Measurements from ENCODE around the gene TMEM106A. TPM values are rescaled to one million over a fixed set of nuclear protein-coding genes. Genes with fewer than 3 reads are reported as not detected.
A peak's percentile ranks its signal among the peaks of the same experiment; 100 is the strongest.
"Not testable (repeated sequence)": the region's sequence is repeated elsewhere in the genome, so short reads cannot be mapped to it uniquely, and the experiment has no call there.

Gene TMEM106A
- total RNA-seq, 6 experiments from 2014 or later = 3.1 to 8.4 (median 4.5) TPM

- peaks cover 20 to 100% (median 62%) of the 10 kb centered on the region in 4 donors for H3K36me3 ChIP-seq
- no peak overlapping the region for H3K4me3 ChIP-seq
- H3K4me1 ChIP-seq = no peaks in the 10 kb centered on the region
- no peaks in the 10 kb centered on the region for H3K27me3 ChIP-seq
- no peaks in the 10 kb centered on the region for H3K9me3 ChIP-seq
- ATAC-seq (no peak), DNase-seq (no peak)
- TF ChIP-seq CTCF (IDR thresholded peaks at IDR 0.05) (no peak), POLR2A (IDR thresholded peaks at IDR 0.05) (no peak)
- WGBS (ENCODE audit: insufficient coverage, low coverage, low lambda C conversion rate, missing lambda C conversion rate) = 79% methylated on average over 2 of the region's 4 CpGs
- intact Hi-C loops (cut with DNase I) = no loop called here
- no peak overlapping the region for H3K27ac ChIP-seq
Observed at GRCh38 chr17:43200127-43200526, 11.5 kb upstream of the TMEM106A start.

- intact Hi-C loops (cut with DNase I); H3K9me3 ChIP-seq; H3K4me1 ChIP-seq; H3K27ac ChIP-seq; DNase-seq; H3K4me3 ChIP-seq; H3K27me3 ChIP-seq: not testable (repeated sequence)
- peak in 1 of 4 donors; percentile 67 for ATAC-seq
- peaks cover 0 to 88% (median 40%) of the 10 kb centered on the region in 4 donors for H3K36me3 ChIP-seq
- 96% methylated on average over 3 of the region's 3 CpGs for WGBS (ENCODE audit: insufficient coverage, low coverage, low lambda C conversion rate, missing lambda C conversion rate)
Observed at GRCh38 chr17:43203013-43203412, 8.7 kb upstream of the TMEM106A start.

GRCh38 chr17:43210576-43210975 lies 1.1 kb upstream of the TMEM106A start:
- intact Hi-C loops (cut with DNase I) = no loop called here
- DNase-seq (no peak), ATAC-seq (no peak)
- Histone ChIP-seq H3K27ac (peak overlapping the region in 1 of 3 donors; percentile 78), H3K4me3 (no peak overlapping the region), H3K9me3 (no peaks in the 10 kb centered on the region), H3K27me3 (no peaks in the 10 kb centered on the region), H3K4me1 (peaks cover 0 to 39% (median 15%) of the 10 kb centered on the region in 4 donors), H3K36me3 (peaks cover 0 to 40% (median 9%) of the 10 kb centered on the region in 4 donors)
- TF ChIP-seq POLR2A (IDR thresholded peaks at IDR 0.05) (no peak), CTCF (IDR thresholded peaks at IDR 0.05) (no peak)
- 69% methylated on average over 3 of the region's 3 CpGs for WGBS (ENCODE audit: insufficient coverage, low coverage, low lambda C conversion rate, missing lambda C conversion rate)

GRCh38 chr17:43211123-43211479 lies 574 bp upstream of the TMEM106A start:
- H3K9me3 ChIP-seq = no peaks in the 10 kb centered on the region
- H3K4me3 ChIP-seq = peak overlapping the region; percentile 46 to 60 (median 57)
- TF ChIP-seq POLR2A (IDR thresholded peaks at IDR 0.05) (no peak), CTCF (IDR thresholded peaks at IDR 0.05) (no peak)
- ATAC-seq (no peak), DNase-seq (no peak)
- peaks cover 0 to 44% (median 17%) of the 10 kb centered on the region in 4 donors for H3K4me1 ChIP-seq
- peak overlapping the region; percentile 63 to 78 (median 68) for H3K27ac ChIP-seq
- intact Hi-C loops (cut with DNase I) = no loop called here
- peaks cover 0 to 43% (median 9%) of the 10 kb centered on the region in 4 donors for H3K36me3 ChIP-seq
- WGBS (ENCODE audit: insufficient coverage, low coverage, low lambda C conversion rate, missing lambda C conversion rate) = 11% methylated on average over 2 of the region's 2 CpGs
- H3K27me3 ChIP-seq = no peaks in the 10 kb centered on the region

- Histone ChIP-seq H3K9me3 (no peaks in the 10 kb centered on the region), H3K36me3 (peaks cover 0 to 36% (median 7%) of the 10 kb centered on the region in 4 donors), H3K4me1 (peaks cover 0 to 59% (median 25%) of the 10 kb centered on the region in 4 donors), H3K27ac (peak overlapping the region; percentile 63 to 78 (median 68)), H3K4me3 (peak overlapping the region; percentile 46 to 60 (median 57)), H3K27me3 (no peaks in the 10 kb centered on the region)
- TF ChIP-seq POLR2A (IDR thresholded peaks at IDR 0.05) = no peak
- no peak for TF ChIP-seq CTCF (IDR thresholded peaks at IDR 0.05)
- WGBS (ENCODE audit: insufficient coverage, low coverage, low lambda C conversion rate, missing lambda C conversion rate) = 44% methylated on average over 5 of the region's 7 CpGs
- intact Hi-C loops (cut with DNase I) = no loop called here
- ATAC-seq = peak in 2 of 4 donors; percentile 2 to 14
- no peak for DNase-seq
Observed at GRCh38 chr17:43212641-43213490, 1.2 kb downstream of the TMEM106A start.
